HG02759 (cell line): ENCODE measurements around the gene MBD2.
"Not testable (repeated sequence)": the region's sequence is repeated elsewhere in the genome, so short reads cannot be mapped to it uniquely, and the experiment has no call there.

Experiments
- ATAC-seq: cut with Tn5 transposase; IDR thresholded peaks from one replicate; pipeline ENCODE4 v1.9.1; 2021; ENCODE audit warnings: mild to moderate bottlenecking, moderate library complexity; ENCODE audit not compliant: unreplicated experiment

The MBD2 gene

DNA sequence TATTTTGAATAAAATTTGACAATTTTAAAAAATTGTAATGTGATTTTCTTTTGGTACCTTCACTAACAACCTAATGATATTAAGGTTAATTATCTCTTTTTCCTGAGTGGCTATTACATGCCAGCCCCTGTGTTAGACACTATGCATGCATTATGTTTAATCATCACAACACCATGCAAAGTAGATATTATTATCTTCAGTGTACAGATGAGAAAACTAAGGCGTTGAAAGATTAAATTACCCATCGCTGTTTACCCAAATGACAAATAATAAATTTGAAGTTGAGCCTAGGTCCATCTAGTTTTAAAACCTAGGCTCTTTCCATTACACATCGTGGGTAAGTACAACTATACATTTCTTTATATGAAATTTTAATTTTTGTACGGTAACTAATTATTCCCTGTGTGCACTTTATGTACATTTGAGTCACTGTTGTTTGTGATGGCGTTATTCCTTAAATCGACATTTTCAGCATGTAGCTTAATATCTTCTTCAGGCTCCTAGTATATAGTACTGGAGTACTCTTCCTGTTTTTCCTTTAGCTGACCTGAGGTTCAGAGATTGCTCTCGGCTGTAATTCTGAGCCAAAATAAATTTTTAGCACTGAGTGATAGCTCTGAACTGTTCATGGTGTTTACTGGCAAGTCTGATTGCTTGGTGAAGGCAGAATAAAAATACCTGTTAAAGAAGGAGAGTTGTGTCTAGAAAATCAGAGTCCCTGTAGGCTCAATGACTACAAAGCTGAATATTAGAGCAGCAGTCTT lies 13.9 kb upstream of the MBD2 start:
- ATAC-seq, result no peak

DNA sequence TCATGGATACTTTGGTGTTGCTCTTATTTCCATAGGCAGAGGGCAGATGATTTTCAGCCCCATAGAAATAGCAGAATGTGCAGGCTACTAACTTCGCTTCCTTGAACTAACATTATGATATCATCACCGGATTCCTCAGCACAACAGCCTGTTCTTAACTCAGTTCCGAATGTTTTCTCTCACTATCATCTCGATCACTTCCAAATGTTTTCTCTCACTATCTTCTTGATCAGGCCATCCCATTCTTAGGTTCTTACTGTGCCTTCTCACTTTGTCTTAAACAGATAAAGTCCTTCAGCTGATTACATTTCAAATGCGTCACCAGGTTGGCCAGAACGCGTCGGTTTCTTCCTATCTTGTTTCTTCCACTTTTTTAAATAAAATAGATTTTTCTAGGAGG lies 11.4 kb upstream of the MBD2 start:
- no peak for ATAC-seq

DNA sequence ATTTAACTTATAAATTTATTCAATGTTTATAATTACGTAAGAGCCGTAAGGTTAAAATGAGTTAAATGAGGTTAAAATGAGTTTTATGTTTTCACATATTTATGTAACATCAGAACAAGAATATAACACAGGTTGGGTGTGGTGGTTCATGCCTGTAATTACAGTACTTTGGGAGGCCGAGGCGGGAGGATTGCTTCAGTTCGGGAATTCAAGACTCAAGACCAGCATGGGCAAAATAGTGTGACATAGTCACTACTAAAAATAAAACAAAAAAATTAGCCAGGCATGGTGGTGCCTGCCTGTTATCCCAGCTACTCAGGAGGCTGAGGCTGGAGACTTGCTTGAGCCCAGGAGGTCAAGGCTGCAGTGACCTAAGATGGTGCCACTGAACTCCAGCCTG lies 9.3 kb upstream of the MBD2 start:
- ATAC-seq, result no peak

DNA sequence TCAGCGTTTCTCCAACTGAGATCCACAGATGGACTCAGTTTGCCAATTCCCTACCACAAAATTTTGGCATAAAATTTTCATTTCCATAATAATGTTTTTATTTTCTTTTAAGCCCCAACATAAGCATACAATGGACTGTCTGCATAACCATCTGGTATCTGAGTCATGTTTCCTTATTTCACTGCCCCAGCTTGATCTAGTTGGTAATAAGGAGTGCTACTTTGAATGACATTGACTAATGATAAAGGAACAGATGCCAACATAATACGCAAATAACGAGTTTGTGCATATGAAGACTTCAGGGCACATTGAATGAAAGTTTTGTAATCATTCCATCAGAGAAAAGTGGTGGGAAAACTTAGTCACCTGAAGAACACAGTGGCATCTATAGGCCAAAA lies 8.8 kb upstream of the MBD2 start:
- no peak for ATAC-seq

DNA sequence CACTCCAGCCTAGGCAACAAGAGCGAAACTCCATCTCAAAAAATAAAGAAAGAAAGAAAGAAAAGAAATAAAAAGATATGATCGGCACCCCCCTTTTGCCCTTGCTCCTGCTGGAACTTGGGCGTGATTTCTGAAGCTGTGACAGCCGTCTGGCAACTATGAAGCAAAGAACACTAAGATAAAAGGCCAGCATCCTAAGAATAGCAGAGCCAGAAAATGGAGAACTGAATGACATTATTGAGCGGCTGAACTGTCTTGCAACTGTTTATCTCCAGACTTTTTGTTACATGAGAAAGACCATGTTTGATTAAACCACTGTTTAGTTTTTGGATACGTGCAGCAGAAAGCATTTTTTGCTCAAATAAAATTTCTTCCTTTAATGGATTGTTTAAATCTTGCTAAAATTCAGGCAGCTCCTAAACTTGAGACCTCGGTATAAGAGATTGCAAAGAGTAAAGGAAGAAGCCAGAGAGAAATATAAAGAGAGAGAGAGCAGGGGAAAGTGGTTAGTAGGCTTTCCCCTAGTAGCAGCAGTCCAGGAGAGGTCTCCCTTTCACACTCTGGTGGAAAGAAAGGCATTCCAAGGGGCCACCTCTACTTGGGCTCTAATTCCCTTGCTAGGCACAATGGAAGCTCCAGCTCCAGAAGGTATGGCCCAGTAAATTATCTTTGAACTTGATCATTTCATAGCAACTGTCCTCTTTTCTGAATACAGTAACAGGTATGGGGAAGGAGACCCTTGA lies 8.2 kb upstream of the MBD2 start:
- ATAC-seq, result no peak

DNA sequence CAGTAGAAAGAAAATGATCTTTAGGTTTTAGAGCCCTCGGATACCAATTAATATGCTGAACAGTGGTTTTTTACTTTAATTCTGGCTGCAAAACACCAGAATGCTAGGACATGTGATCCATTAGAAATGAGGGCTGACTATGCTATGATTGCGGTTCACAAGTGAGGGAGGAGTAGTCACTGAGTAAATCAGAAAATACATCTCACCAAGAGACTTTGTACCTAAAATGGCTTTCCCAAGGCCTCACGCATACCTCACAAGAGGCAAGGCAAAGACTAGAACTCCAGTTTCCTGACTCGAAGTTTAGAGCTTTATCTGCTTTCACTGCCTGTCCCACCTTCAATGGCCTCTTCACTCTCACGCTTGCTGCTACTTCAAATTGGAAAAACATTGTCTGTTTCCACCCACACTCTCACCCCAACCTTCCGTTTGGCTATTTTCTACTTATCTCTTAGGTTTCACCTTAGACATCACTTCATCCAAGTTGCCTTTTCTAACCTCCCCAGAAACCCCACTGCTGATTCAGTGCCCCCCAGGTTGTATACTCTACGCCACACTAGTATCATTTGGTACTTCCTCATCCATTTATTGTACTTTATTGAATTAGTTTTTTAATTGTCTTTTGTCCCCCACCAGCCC lies 5.1 kb upstream of the MBD2 start:
- ATAC-seq, result no peak

DNA sequence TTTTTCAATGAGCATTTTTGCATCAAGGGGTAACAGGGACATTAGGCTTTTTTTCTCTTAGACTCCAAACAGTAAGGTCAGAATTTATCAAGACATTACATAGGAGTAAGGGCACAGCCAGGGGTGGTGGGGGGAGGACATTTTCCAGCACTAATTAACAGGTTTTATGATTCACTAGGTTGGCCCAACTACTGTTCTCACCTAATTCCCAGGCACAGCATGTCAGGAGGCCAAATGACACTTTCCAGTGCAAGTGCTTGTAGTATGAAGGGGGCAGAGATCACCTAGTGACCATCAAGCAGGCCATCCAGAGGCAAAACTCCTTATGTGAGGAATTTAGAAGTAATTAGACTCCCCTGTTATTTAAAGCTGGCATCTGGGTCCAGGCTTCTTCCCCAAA lies 3.9 kb upstream of the MBD2 start:
- no peak for ATAC-seq

DNA sequence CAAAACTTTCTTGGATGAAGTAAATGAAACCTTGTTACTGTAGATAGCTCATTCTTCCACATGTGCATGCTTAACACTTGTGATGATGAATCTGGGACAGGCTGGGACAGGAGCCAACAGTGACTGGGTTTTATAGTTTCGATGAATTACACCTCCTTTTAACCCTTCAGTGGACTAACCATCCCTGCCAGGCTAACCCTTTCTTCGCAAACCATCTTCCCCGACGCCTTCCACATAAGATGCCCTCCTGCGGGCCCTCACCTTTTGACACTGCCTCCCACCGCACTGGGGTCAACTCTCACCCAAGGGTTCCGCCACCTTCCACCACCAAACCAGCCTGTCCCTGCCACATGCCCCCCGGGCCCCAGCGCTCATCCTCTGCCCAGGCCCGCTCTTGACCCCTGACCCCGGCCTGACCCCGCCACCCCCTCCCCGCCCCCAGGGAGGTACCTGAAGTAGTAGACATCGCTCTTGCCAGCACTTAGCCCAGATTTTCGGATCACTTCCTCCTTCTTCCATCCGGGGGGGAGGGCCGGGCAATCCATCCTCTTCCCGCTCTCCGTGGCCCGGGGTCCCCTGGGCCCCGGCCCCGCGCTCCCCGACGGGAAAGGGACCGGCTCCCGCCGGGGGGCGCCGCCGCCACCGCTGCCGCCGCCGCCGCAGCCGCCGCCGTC lies 764 bp downstream of the MBD2 start:
- ATAC-seq, result peak; percentile 17

DNA sequence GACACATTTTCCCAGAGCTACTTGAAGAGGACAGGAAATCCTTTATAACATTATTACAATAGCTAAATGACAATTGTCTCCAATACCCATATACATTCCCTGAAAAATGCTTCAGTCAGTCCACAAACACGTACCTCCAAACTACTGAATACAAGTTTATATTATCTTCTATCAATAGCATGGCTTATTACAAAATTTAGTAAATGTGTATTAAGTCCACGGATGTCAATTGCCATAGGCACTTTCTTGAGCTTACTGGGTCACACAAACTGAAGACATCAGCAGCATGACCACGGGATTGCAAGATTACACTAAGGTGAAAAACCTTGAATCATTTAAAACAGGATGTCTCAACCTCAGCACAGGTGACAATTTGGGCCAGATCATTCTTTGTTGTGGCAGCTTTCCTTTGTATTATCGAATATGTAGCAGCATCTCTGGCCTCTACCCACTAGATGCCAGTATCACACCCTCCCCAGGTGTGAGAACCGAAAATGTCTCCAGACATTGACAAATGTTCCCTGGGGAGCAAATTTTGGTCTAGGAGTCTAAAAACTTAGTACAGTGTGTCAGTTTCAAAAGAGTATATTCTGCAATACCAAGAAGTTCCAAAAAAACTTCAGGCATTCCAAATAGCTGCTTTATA lies 1.4 kb downstream of the MBD2 start:
- ATAC-seq, result peak; percentile 37

DNA sequence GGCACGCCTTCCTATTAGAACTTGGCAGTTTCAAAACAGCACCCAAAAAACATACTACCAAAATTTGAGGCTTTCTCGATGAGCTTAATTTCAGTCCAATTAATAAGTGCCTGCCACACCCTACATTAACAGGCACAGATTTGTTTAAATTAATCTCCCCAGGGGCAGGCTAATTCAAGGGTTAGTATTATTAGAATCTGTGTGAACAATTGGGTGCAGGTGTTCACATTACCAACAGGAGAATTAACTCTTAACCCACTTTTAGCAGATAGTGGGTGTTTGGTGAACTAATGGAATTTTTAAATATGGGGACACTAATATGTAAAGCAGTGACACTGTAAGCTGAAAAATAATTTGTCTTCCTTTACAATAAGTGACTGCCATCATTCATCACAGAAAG lies 4.1 kb downstream of the MBD2 start:
- ATAC-seq, result no peak

DNA sequence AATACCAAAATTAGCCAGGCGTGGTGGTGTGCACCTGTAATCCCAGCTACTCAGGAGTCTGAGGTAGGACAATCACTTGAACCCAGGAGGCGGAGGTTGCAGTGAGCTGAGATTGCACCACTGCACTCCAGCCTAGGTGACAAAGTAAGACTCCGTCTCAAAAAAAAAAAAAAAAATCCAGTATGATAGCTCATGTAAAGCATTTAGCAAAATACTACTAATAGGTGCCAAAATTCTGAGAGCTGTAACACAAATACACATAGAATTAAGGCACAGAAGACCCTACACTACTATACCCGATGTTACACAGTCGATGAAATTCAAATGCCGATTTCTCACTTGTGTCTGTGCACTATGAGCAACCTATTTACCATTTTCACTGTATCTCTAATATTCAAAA lies 5.7 kb downstream of the MBD2 start:
- not testable (repeated sequence) for ATAC-seq

DNA sequence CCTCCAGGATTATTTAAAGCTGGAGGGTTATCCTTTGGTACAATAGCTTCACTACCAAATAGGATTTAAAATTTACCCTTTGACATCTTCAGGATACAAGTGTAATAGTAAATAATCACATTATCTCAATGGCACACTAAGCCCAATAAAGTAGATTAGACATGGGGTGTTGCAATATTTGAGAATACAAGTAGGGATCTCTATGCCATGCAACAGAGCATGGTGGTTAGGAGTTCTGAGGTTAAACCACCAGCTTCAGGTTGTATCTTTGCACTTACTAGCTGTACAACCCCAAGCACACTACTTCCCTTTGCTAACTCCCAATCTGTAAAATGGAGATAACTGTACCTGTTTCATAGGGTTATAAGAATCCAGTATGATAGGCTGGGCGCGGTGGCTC lies 6.2 kb downstream of the MBD2 start:
- no peak for ATAC-seq

DNA sequence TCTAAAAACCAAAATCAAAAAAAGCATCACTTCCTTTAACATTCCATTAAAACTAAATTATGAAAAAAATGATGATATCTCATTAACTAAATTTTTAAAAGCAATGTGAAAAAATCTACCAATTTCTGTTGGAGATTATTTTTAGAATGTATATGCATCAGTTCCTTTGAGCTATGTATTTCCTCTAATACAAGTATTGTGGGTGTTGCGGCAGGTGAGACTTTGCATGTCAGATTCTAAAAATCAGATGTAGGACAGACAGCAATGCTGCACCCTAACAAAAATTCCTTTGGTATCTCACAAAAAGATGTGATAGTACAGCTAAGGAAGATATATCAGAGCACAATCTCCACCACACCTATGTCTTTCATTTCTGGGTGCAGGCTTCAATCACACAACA lies 6.8 kb downstream of the MBD2 start:
- peak; percentile 50 for ATAC-seq

DNA sequence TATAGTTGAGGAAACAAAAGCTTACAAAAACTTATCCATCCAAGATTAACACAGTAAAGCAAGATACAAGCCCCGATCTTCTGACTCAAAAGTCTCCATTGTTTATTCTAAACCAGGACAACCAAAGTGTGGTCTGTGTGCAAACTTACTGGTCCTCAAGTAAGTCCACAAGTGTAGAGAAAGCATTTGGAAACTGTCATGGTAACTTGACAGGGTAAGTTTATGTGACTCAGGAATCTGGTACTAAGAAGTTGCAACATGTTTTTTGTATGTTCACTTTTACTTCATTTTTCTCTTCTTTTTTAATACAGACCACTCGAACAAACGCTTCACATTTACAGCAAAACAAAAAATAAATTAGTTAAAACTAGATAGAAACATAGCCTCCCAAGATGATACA lies 9.4 kb downstream of the MBD2 start:
- no peak for ATAC-seq

DNA sequence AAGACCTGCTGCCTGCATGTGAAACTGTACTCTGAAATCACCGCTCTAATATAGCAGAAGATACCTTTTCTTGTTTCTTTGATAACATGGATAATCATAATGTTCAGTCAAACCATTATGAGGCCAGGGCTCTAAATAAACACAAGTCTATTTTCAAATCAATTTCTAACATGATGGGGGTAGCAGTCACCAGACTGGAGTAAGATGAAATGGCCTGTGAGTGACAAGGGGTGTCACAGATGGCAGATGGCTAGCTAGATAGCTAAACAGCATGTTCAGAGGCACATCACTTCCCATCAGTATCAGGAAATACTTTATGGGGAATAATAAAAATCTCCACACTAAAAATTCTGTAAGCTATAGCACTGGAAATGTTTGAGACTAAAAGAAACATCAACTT lies 14.0 kb downstream of the MBD2 start:
- peak; percentile 41 for ATAC-seq

DNA sequence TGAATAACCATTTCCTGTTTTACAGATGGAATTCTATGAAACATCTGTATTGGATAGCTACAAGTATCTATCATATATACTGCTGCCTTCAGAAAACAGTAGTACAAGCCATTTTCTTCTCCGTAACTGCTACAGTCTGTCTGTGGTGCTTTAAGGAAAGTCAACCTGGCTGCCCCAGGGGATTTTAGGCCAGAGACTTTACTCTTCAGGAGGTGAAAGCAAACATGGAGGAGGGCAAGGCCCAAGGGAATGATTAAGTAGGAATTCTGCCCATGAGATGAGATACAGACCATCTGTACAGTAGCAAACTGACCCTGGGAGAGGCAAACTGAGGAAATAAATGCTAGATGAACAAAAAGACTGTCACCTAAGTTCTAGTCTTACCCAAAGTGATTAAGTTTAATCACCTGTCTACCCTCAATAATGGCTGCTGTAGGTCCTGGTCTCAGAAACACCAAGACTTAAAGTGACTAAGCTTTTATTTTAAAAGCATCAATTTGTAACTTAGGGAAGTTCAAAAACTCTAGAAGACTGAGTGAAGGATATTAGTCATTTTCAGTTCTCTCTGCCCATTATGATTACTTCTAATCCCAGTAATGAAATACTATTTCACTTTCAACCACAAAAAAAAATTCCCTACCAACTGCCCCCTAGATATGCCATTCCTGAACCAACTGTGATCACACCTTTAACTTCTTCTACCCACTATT lies 14.8 kb downstream of the MBD2 start:
- ATAC-seq, result peak; percentile 85

DNA sequence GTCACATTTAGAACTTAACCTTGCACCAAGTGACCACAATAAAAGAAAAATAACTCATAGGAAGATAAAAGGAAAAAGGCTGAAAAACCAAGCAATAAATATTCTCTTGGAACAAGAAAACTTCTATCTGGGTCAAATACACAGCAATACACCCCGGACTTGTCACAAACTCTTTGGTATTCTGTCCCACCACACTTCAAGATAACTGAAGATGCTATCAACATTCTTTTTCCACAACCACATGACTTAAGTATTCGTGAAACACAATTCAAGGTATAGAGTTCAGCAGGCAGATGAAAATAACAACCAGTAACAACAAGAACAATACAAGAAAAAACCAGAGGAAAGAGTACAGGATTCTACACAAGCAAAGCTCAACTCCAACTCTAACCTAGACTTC lies 18.0 kb downstream of the MBD2 start:
- ATAC-seq, result no peak

DNA sequence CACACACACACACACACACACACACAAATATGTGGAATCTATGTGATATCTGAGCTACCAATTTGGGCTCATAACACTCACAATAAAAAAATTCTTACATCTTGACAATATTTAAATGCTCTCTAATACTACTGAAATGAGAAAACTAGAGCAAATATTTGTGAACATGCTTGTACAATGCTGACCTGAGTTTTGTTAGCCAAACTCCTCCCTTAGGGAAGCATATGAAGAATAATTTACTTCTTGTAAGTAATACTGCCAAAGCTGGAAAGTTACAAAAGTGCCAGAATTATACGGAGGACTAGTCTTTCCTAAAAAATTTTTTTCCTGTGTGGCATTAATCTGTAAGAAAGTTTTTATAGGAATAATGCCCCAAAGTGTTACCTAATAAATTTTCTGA lies 18.5 kb downstream of the MBD2 start:
- ATAC-seq, result no peak

DNA sequence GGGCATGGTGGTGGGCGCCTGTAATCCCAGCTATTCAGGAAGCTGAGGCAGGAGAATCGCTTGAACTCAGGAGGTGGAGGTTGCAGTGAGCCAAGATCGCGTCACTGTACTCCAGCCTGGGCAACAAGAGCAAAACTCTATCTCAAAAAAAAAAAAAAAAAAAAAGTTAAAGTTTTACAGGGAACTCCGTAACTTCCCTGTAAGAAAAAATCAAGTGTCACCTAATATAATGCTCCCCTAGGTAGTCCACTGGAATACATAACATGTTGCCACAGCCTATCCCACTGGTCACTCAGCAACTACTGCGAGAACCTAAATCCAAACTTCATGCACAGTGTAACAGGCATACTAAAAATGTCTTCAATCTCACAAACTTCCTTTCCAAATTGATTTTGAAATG lies 19.0 kb downstream of the MBD2 start:
- not testable (repeated sequence) for ATAC-seq

DNA sequence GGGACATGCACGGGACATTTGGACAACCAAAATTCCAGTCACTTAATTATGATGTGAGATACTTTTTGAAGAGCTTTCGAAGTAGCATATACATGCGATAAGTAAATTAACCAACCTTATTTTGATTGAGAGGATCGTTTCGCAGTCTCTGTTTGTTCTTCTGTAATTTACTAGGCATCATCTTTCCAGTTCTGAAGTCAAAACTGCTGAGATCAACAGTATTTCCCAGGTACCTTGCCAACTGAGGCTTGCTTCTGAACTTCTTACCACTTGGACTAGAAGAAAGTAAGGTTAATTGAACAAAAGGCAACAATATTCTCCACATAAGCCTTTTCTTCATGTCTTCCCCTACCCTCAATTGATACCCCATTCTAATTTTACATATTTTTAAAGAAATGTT lies 19.6 kb downstream of the MBD2 start:
- no peak for ATAC-seq
